ENCODE measurements around the gene NR3C1.
"Not testable (repeated sequence)": the region's sequence is repeated elsewhere in the genome, so short reads cannot be mapped to it uniquely, and the experiment has no call there.

NR3C1 gene

GRCh38 chr5:143359869-143360268, 43.6 kb downstream of the NR3C1 start:
- no peak for DNase-seq

- DNase-seq = no peak
Observed at GRCh38 chr5:143356855-143357583, 46.5 kb downstream of the NR3C1 start.

GRCh38 chr5:143355710-143356109, 47.8 kb downstream of the NR3C1 start:
- peak; percentile 73 for DNase-seq

GRCh38 chr5:143354025-143354424, 49.5 kb downstream of the NR3C1 start:
- DNase-seq = no peak

- DNase-seq = no peak
Observed at GRCh38 chr5:143352691-143353090, 50.8 kb downstream of the NR3C1 start.

- no peak for DNase-seq
Observed at GRCh38 chr5:143350751-143351602, 52.5 kb downstream of the NR3C1 start.

- DNase-seq = no peak
Observed at GRCh38 chr5:143350341-143350740, 53.1 kb downstream of the NR3C1 start.

GRCh38 chr5:143349177-143349576, 54.3 kb downstream of the NR3C1 start:
- DNase-seq = no peak

GRCh38 chr5:143347698-143348344, 55.7 kb downstream of the NR3C1 start:
- no peak for DNase-seq

- no peak for DNase-seq
Observed at GRCh38 chr5:143347046-143347445, 56.4 kb downstream of the NR3C1 start.

GRCh38 chr5:143345671-143346440, 57.6 kb downstream of the NR3C1 start:
- no peak for DNase-seq

GRCh38 chr5:143343042-143343441, 60.4 kb downstream of the NR3C1 start:
- no peak for DNase-seq

- no peak for DNase-seq
Observed at GRCh38 chr5:143342607-143343006, 60.9 kb downstream of the NR3C1 start.

GRCh38 chr5:143341807-143342570, 61.5 kb downstream of the NR3C1 start:
- no peak for DNase-seq

GRCh38 chr5:143340891-143341685, 62.4 kb downstream of the NR3C1 start:
- no peak for DNase-seq

GRCh38 chr5:143338658-143339366, 64.7 kb downstream of the NR3C1 start:
- no peak for DNase-seq

- no peak for DNase-seq
Observed at GRCh38 chr5:143337946-143338345, 65.5 kb downstream of the NR3C1 start.

- DNase-seq = no peak
Observed at GRCh38 chr5:143336485-143336884, 67.0 kb downstream of the NR3C1 start.

GRCh38 chr5:143334903-143335302, 68.6 kb downstream of the NR3C1 start:
- no peak for DNase-seq

GRCh38 chr5:143334380-143334779, 69.1 kb downstream of the NR3C1 start:
- not testable (repeated sequence) for DNase-seq

- DNase-seq = no peak
Observed at GRCh38 chr5:143331956-143332355, 71.5 kb downstream of the NR3C1 start.
